Glomerular visceral epithelial cell (primary cell): ENCODE measurements around the gene ADAMTS20.
"Not testable (repeated sequence)": the region's sequence is repeated elsewhere in the genome, so short reads cannot be mapped to it uniquely, and the experiment has no call there.

Experiments used
- DNase-seq: peaks from one replicate; pipeline ENCODE4 v3.0.0-alpha.2; 2016; ENCODE audit errors: extremely low spot score

Gene ADAMTS20

DNA sequence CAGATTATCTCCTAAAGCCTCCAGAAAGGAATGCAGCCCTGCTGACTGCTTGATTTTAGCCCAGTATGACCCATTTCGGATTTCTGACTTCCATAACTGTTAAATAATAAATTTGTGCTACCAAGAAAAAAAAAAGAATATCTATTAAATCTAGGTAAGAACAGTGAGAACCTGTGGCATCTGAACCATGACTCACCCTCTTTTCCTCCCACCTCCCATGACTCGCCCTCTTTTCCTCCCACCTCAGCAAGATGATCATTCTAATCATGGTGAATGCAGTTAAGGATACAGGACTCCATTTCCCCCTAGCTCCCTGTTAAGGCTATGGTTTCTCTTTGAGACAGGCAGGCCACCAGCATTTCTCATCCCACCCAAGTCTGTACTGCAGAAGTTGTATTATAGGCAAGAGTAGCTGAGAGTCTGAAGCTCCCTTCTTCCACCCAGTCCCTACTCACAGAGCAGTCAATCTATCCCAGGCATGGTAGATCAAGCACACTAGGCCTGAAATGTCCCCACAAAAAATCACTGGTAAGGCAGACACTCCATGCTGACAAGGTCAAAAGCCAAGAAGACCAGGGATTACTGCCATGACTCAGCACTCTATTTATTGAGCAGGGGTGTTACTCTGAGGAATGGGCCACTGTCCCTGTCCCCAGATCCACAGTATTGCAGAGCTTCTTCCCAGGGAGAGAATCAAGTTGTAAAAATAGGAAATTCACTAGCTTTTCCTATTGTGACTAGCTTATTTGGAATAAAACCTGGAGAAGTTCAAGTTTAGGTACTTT lies 188.9 kb downstream of the ADAMTS20 start:
- peak; percentile 18 for DNase-seq

DNA sequence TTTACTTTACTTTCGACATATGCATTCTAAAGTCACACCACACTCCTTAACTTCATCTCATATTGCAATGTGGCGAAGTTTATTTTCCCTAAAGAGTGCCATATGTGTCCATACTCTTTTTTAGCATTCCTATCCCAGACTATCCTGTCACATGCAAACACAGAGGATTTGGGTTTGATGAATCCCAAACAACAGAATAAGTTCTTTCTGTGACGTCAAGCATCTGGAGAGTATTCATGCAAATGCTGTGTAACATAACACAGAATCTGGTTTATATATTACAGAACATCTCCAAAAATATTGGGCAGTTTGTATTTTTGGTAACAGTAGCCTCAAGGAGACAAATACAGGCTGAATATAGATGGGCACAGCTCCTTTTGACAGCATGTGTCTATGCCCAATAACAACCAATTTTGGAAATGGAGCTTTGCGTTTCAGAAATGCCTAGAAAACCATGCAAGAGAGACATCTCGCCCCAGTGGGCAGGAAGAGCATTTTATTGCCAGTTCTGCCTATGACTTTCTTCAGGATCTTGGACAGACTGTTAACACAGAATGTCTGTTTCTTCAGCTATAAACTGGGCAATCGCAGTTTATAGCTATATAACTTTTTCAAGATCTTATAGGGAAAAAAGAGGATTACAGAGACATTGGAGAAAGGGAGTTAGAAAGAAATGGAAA lies 190.8 kb downstream of the ADAMTS20 start:
- DNase-seq = no peak

DNA sequence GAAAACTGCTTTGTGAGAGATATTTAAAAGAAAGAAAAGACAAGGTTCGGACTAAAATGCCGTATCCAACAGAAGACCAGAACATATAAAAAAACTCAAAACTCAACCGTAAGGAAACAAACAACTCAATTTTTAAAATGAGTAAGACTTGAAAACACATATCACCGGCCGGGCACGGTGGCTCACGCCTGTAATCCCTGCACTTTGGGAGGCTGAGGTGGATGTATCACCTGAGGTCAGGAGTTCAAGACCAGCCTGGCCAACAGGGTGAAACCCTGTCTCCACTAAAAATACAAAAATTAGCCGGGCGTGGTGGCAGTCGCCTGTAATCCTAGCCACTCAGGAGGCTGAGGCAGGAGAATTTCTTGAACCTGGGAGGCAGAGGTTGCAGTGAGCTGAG lies 192.0 kb downstream of the ADAMTS20 start:
- DNase-seq = not testable (repeated sequence)

DNA sequence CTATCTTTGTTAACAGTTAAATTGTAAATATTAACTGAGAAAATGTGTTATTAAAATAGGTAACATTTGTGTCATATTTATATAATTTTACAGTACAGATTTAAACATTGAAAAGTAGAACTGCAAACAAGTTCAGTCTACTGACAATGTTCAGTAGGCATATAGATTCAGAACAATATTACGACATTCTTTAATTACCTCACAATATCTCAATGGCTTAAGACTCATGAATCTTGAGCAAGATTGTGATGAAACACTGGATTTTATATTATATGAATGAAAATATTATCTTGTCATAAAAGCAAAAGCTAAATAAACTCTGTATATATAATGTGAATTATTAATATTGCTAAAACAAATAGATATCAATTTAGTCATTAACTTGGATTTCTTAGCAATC lies 194.9 kb downstream of the ADAMTS20 start:
- no peak for DNase-seq

DNA sequence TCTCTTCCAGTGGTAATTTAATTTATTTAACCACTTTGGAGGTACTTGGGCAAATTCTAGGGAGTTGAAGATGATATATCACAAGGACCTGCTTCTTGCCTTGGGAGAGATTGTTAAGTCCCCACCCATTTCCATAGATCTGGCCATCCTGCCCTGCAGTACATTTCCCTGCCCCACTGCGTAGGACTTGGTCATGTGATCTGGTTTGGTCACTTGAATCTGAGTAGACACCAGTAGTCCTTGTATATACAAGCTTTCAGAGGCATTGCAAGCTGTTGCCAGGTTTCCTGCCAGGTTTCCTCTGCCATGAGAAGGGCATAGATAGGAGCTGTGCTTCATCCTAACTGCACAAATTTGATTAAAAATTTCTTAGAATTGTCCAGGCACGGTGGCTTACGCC lies 200.0 kb downstream of the ADAMTS20 start:
- DNase-seq = no peak

DNA sequence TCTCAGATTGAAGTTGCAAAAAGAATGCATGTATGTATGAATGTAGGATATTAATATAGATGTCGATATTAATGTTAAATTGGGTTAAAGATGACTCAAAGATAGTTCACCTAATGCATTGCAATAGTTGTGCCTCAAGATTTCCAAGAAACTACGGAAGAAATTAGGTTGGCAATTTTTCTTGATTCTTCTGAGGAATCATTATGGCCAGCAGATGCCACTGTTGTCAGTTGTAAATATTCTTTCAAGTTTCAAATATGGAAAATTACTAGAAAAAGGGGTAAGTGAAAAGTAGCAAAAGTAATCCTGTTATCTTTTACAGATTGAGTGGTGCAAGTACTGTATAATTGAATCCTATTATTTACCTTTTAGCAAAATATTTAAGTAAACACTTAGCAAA lies 202.1 kb downstream of the ADAMTS20 start:
- DNase-seq = peak; percentile 1

DNA sequence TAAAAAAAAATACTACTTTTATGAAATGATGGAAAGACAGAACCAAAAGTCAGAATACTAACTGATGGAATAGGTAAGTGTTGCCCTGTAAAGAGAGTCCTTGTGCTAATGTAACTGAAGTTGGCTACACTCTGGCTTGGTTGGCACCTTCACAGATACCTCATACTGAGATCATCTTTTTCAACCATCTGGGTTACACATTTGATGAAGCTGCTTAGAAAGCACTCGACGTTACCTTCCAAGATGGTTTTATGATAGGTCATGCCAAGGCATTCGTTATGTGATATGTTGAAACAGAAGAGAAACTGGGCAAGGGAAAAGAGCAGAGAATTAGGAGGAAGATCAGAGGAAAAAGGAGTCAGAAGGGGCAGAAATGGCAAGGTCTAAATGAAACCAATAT lies 203.8 kb downstream of the ADAMTS20 start:
- no peak for DNase-seq

DNA sequence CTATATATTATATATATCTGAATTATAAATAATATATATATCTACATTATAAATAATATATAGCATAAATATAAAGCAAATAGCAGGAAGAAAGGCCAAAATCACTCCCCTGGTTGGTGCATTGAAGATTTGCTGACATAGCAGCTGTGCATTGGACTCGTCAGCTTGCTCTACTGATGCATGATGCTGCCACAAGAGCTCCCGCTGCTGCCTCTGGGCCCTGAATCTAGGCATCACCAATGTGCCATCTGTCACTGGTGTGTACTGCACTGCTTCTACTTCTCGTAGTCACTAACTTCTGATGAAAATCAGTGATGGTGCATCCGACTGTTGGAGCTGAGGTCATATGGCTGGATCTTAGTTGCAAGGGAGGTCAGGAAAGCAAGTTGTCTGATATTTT lies 205.0 kb downstream of the ADAMTS20 start:
- no peak for DNase-seq

DNA sequence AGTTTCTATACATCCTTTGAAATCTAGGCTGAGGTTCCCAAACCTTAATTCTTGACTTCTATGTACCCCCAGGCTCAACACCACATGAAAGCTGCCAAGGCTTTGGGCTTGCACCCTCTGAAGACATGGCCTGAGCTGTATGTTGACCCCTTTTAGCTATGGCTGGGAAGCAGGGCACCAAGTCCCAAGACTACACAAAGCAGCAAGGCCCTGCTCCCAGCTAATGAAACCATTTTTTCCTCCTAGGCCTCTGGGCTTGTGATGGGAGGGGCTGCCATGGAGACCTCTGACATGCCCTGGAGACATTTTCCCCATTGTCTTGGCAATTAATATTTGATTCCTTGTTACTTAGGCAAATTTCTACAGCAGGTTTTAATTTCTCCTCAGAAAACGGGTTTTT lies 207.0 kb downstream of the ADAMTS20 start:
- DNase-seq = no peak

DNA sequence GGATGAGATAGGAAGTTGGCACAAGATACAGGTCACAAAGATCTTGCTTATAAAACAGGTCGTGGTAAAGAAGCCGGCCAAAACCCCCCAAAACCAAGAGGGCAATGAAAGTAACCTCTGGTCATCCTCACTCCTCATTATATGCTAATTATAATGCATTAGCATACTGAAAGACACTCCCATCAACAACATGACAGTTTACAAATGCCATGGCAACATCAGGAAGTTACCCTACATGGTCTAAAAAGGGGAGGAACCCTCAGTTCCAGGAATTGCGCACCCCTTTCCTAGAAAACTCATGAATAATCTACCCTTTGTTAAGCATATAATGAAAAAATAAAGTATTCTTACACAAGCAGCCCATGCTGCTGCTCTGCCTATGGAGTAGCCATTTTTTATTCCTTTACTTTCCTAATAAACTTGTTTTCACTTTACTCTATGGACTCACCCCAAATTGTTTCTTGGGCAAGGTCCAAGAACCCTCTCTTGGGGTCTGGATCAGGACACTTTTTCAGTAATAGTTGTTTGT lies 210.2 kb downstream of the ADAMTS20 start:
- not testable (repeated sequence) for DNase-seq

DNA sequence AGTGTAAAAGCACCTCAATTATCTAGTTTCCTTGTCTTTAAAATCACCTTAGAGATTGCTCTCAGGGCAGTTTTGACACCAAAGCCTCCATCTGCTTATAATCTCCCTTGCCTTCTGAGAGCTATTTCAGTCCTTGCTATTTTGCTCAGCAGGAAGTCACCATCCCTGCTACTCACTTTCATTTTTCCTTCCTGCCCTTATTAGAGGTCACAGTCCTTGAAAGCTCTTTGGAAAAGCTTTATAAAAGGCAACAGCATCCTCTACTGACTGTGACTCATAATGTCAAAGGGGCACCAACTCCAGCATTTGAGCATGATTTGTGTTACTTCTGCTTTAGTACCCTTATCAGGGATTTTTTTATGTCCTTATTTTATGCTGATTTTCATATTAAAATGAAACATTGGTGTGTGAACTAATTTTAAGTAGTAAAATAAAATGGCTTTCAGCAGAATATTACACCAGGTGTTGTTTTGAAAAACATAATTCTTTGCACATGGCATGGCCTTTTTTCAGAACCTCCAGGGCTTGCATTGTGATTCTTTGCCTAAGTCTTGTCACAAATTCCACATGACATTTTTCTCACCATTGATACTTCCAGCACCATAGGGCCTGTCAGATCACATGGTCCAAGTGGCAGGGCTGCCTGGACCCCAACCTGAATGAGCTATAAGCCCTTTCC lies 213.0 kb downstream of the ADAMTS20 start:
- peak; percentile 70 for DNase-seq

DNA sequence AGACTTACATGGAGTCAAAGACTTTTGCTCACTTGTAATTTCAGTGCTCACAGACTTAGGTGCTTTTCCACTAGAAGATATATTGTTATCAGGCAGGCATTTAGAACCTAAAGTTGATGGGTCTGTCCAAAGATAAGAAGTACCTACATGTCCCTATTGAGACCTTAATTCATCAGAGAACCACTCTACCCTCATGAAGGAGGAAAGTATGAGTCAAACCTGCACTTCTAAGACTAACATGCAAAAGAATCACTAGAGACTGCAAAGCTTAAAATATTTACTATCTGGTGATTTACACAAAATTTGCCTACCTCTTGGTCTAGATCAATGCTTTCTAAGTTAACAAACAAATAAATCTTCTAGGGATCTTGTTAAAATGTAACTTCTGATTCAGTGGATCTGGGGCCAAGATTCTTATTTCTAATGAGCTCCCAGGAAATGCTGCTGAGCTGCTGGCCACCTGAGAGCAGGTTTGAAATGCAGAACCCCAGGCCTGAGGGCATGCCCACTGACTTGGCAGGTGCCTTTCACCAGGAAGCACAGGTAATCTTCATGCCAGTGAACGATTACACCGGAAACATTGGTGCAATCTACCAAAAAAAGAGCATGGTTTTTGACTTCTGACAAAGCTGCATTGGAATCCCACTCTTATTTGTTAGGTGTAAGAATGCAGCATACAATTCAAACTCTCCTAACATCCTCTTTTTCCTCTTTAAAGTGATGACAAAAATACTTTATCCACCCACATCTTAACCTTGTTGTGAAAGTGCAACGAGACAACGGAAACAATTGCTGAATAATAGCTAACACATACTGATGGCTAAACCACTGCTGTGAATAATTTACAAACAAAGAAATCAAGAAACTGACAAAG lies 214.2 kb downstream of the ADAMTS20 start:
- DNase-seq = peak; percentile 23

DNA sequence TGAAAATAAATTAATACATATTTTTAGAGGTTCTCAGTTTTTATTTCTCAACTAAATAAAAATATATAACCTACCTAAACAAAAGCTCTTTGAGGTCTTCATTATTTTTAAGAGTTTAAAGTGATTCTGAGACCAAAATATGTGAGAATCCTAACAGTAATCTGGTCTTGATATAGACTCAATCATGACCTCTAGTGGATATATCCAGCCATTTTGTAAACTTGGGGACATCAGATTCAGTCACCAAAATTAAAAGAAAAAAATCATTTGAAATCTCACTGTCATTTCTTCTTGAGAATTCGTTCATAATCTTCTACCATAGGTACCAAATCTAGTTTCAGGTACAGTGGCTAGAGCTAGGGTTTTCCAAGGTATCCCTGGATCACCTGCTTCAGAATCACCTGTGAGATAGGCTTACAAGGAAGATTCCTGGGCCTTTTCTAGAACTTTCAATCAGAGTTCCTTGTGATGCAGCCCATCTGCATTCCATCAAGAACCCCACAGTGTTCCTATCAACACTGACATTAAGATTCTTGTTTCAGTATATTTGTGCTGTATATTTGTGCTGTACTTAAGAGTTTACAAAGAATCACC lies 214.9 kb downstream of the ADAMTS20 start:
- peak; percentile 36 for DNase-seq

DNA sequence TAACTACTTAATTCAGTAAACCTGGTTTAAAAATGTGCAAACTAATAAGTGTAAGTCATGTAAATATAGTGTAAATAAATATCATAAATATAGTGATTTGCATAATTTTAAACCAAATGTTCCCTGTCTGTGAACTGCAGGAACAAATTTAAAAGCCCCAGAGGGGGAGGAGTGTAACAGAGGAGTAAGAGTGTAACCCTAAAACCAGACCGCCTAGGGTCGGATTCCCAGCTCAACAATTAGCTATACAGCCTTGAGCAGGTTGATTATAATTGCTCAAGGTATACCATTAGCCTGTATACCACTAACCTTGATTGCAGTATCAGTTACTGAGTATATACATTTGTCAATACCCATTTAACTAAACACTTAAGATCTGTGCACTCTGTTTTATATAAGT lies 218.4 kb downstream of the ADAMTS20 start:
- DNase-seq = no peak

DNA sequence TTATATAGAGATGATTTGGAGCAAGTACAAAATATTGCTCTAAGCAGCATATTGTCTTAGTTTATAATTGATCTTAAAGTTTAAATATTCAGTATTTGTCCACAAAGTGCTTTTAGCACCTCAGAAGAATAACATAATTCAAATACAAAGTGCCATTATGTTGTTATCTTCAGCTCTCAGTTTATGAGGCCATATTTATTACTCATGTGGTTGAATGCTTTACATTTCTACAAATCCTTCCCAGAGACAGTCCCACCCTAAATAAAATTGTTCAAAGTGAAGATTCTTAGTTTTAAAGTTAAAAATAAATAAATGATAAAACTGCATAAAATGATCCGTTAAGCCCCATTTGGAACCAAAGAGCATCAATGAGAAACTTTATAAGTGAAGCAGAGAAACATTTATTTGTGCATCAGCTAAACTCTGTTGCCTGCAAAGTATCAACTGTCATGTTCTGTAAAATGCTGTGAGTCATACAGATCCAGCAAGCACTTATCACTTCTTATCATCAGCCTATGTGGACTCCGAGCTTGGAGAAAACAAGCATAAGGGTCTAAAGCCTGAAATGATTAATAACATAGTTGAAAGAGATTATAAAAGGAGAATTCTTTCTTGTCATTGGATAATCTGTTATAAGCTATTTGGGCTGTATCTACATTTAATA lies 218.9 kb downstream of the ADAMTS20 start:
- DNase-seq = peak; percentile 1

DNA sequence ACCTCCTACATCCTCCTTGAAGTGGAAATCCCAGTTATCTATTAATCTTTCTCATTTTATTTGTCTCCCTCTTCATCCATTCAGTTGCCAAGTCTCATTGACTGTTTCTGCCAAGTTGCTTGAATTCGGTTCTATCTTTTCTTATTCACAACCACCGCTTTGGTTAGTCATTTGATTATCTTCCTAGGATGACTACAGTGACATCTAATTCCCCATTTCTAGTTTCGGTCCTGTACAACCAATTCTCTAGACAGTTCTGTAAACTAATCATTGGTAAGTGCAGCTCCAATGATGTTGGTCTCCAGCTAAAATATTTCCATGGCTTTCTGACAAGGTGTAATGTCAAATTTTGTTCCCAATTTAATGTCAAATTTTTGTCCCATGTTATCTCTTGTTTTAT lies 220.1 kb downstream of the ADAMTS20 start:
- DNase-seq = no peak

DNA sequence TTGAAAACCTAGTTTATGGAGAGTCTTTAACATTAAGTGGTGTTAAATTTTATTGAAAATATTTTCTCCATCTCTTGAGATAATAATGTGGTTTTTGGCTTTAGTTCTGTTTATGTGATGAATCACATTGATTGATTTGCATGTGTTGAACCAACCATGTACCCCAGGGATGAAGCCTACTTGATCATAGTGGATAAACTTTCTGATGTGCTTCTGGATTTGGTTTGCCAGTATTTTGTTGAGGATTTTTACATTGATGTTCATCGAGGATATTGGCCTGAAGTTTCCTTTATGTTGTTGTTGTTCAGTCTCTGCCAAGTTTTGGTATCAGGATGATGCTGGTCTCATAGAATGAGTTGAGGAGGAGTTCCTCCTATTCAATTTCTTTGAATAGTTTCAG lies 222.6 kb downstream of the ADAMTS20 start:
- DNase-seq = no peak

DNA sequence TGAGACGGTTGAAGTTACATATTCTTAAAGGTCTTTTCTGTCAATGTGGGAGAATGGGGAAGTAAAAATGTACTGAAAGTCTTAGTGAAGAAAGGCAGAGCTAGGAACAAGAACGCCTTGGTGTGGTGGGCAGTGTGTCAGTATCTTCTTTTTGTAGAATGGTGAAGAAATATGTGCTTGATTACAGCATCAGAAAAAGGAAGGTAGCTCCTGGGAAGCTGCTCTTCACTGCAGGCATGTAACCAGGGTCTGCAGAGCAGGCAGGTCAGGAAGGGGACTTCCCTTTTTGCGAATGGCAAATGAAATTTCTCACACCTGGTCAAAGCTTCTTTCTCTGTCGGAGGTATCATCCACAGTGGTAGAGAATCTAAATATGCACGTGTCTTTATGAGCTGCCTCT lies 226.2 kb downstream of the ADAMTS20 start:
- DNase-seq = no peak

DNA sequence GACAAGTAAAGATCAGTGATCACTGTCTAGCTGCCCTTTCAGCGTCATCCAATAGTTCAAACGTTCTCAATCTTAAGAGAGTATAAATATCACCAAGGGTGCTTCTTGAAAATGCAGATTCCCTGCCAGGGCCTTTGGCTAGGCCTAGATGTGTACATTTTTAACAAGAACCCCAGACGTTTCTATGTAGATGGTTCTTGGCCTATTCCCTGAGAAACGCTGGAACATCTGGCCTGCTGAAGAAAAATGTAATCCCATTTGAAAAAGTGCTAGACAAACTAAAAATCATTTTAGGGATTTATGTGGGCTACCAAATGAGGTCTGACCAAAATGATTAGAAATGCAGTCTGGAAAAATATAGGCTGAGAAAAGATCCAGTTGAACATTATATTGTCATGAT lies 231.7 kb downstream of the ADAMTS20 start:
- no peak for DNase-seq

DNA sequence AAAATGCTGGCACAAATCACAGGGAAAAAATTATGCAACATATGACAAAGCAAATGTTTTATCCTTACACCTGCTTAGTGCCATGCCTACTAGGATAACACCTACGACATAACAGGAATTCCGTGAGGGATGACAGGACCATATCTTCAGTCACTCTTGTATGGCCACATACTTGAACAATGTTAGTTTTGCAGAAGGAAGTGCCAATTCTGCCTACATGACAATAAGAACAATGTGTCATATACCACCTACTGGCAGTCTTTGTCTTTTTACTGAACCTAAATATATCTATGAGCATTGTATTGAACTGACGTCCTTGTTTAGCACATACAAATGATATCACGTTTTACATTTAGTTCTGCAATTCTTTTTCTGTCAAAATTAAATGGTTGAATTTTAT lies 234.0 kb downstream of the ADAMTS20 start:
- DNase-seq = no peak

DNA sequence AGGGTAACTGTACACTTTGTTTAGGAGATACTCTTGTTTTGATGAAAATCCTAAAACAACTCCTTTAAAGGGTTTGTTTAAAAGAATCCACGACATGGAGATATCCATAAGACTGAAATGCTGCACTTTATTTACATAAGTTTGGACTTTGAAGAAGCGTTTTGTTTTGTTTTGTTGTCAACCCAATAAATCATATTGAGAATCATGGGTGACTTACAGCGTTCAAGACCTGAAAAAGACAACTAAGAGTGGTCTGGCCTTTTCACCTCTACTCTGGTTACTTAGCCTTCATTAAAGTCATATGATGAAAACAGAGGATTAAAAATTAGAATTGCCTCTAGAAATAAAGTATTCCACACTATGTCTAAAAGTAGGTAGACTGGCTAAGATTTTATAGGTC lies 234.8 kb downstream of the ADAMTS20 start:
- DNase-seq = no peak
